Measurements from ENCODE around the gene LDAH.
"Not testable (repeated sequence)": the region's sequence is repeated elsewhere in the genome, so short reads cannot be mapped to it uniquely, and the experiment has no call there.

LDAH gene

GRCh38 chr2:20722592-20723240 is 100.2 kb downstream of the LDAH start:
- no peak for DNase-seq (ENCODE audit: low read depth)

- no peak for DNase-seq (ENCODE audit: low read depth)
Measured at GRCh38 chr2:20717641-20718040, 105.3 kb downstream of the LDAH start.

- not testable (repeated sequence) for DNase-seq (ENCODE audit: low read depth)
Measured at GRCh38 chr2:20716164-20716563, 106.7 kb downstream of the LDAH start.

- DNase-seq (ENCODE audit: low read depth): not testable (repeated sequence)
Measured at GRCh38 chr2:20714412-20714811, 108.5 kb downstream of the LDAH start.

GRCh38 chr2:20713585-20713984 is 109.3 kb downstream of the LDAH start:
- not testable (repeated sequence) for DNase-seq (ENCODE audit: low read depth)

- DNase-seq (ENCODE audit: low read depth): not testable (repeated sequence)
Measured at GRCh38 chr2:20711641-20712040, 111.3 kb downstream of the LDAH start.

GRCh38 chr2:20707601-20708000 is 115.3 kb downstream of the LDAH start:
- DNase-seq (ENCODE audit: low read depth): no peak

- no peak for DNase-seq (ENCODE audit: low read depth)
Measured at GRCh38 chr2:20706786-20707185, 116.1 kb downstream of the LDAH start.

GRCh38 chr2:20706217-20706616 is 116.7 kb downstream of the LDAH start:
- no peak for DNase-seq (ENCODE audit: low read depth)

- DNase-seq (ENCODE audit: low read depth): no peak
Measured at GRCh38 chr2:20704886-20705285, 118.0 kb downstream of the LDAH start.

- DNase-seq (ENCODE audit: low read depth): no peak
Measured at GRCh38 chr2:20702563-20702962, 120.3 kb downstream of the LDAH start.

- DNase-seq (ENCODE audit: low read depth): no peak
Measured at GRCh38 chr2:20698916-20699613, 123.8 kb downstream of the LDAH start.

GRCh38 chr2:20697322-20697934 is 125.5 kb downstream of the LDAH start:
- no peak for DNase-seq (ENCODE audit: low read depth)

GRCh38 chr2:20696366-20696765 is 126.5 kb downstream of the LDAH start:
- DNase-seq (ENCODE audit: low read depth): no peak

GRCh38 chr2:20693317-20693716 is 129.6 kb downstream of the LDAH start:
- no peak for DNase-seq (ENCODE audit: low read depth)

- DNase-seq (ENCODE audit: low read depth): no peak
Measured at GRCh38 chr2:20692081-20692480, 130.8 kb downstream of the LDAH start.

- DNase-seq (ENCODE audit: low read depth): no peak
Measured at GRCh38 chr2:20691076-20691734, 131.7 kb downstream of the LDAH start.

- DNase-seq (ENCODE audit: low read depth): no peak
Measured at GRCh38 chr2:20689428-20690264, 133.3 kb downstream of the LDAH start.

GRCh38 chr2:20687260-20687832 is 135.6 kb downstream of the LDAH start:
- DNase-seq (ENCODE audit: low read depth): no peak

- no peak for DNase-seq (ENCODE audit: low read depth)
Measured at GRCh38 chr2:20684581-20685063, 138.3 kb downstream of the LDAH start.

GRCh38 chr2:20682167-20682920 is 140.6 kb downstream of the LDAH start:
- DNase-seq (ENCODE audit: low read depth): no peak
